HFFc6 (cell line): ENCODE measurements around the gene TJP3. TPM values are rescaled to one million over a fixed set of nuclear protein-coding genes. Genes with fewer than 3 reads are reported as not detected.

Source experiments
- DNase-seq: peaks from one replicate; pipeline ENCODE4 v3.0.0-alpha.2; 2018
- H3K27ac Mint-ChIP-seq: 2 replicates; pipeline ENCODE4 v1.8.0; 2020; ENCODE audit warnings: mild to moderate bottlenecking, mixed read lengths
- H3K27me3 Mint-ChIP-seq: 2 replicates; pipeline ENCODE4 v1.8.0; 2021; ENCODE audit warnings: mild to moderate bottlenecking, moderate library complexity, mixed read lengths; ENCODE audit not compliant: insufficient read depth
- H3K36me3 Mint-ChIP-seq: 2 replicates; pipeline ENCODE4 v1.8.0; 2021; ENCODE audit warnings: low read depth, mixed read lengths
- H3K4me1 Mint-ChIP-seq: 2 replicates; pipeline ENCODE4 v1.8.0; 2020; ENCODE audit warnings: low read depth, mixed read lengths
- H3K4me3 Mint-ChIP-seq: 2 replicates; pipeline ENCODE4 v1.8.0; 2020; ENCODE audit warnings: mild to moderate bottlenecking, moderate library complexity, mixed read lengths
- H3K9me3 Mint-ChIP-seq: 2 replicates; pipeline ENCODE4 v1.8.0; 2020; ENCODE audit warnings: mild to moderate bottlenecking, mixed read lengths
- CTCF ChIP-seq: fragments of 200-600 bp; sonication (generic); IDR thresholded peaks from 2 replicates; pipeline ENCODE4 v1.5.0; 2021; ENCODE audit warnings: antibody characterized with exemption, mild to moderate bottlenecking
- total RNA-seq, 6 experiments: library from RNA; stranded (reverse); fragmentation: NEBNext Ultra II Directional; extraction: Animal tissue kit (Norgen Biotek cat#: 25700); gene quantifications; 2 replicates in 1 of 6; 3 replicates in 5 of 6; pipeline ENCODE4 v1.2.3, GENCODE V29; 2021

Gene TJP3
- total RNA-seq, 6 experiments from 2014 or later: not detected

DNA sequence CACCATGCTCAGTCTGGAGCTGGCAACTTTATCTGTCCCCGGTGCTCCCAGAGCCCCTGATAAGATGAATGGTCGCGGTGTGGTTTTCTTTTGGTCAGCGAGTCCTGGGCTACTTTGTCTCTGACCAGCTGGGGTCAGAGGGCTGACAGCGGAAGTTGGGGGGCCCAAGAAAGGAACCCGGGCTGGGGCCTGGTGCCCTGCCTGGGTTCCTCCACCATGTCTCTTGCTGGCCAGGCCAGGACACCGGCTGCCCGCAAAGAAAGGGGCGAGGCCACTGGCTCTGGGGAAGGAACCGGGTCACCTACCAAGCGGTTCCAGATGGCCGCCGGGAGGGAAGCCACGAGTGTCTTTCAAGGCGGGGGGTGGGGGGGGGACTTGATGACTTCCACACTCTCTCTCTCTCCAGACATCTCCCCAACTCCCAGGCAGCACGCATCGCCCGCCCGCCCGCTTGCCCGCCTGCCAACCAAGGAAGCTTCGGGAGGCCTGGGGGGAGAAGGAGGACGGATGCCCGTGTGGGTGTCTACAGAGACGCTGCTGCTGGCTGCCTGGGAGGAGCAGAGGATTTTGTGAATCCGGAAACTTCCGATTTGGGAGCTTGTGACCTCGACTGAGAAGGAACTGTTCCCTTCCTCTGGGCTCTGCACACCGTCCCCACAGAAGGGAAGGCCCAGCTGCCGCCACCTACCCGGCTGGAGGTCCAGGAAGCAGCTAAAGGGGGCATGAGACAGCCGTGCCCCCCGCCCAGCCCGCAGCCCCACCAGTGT lies 9.0 kb upstream of the TJP3 start:
- Mint-ChIP-seq H3K36me3 (no peaks in the 10 kb centered on the region), H3K9me3 (no peaks in the 10 kb centered on the region), H3K4me3 (peak overlapping the region; percentile 98), H3K27me3 (peaks cover 1% of the 10 kb centered on the region; the same call in 1 of the 2 replicates), H3K27ac (peak overlapping the region; percentile 89), H3K4me1 (peaks cover 12% of the 10 kb centered on the region)
- TF ChIP-seq CTCF: no peak
- DNase-seq: peak; percentile 60

DNA sequence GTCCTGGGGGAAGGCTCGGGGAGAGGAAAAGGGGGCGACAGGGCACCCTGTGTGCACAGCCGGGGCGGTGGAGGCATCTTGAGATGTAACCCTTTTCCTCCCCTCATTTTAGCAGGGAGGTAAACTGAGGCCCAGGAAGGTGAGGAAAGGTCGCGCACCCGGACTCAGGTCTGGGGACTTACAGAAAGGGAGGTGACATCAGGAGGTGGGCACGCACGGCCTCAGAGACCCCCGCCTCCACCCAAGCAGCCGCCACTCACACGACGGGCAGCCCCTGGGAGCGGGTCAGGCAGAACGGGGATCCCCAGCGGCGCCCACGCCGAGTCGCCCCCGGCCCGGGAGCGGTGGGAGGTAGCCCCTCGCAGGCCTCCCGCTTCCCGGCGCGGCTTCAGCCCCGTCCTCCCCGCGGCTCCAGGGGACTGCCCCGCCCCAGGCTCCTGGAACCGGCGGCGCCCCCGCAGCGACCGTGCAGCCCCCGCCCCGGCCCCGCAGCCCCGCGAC lies 8.4 kb upstream of the TJP3 start:
- Mint-ChIP-seq H3K4me1 (peaks cover 12% of the 10 kb centered on the region), H3K27ac (peak overlapping the region; percentile 89), H3K27me3 (peaks cover 1% of the 10 kb centered on the region; the same call in 1 of the 2 replicates), H3K4me3 (peak overlapping the region; percentile 98), H3K9me3 (no peaks in the 10 kb centered on the region), H3K36me3 (no peaks in the 10 kb centered on the region)
- no peak for TF ChIP-seq CTCF
- DNase-seq: no peak

- Mint-ChIP-seq H3K4me3 (peak within 1 kb of the TSS; percentile 98), H3K36me3 (no peaks in the 10 kb centered on the region), H3K4me1 (peaks cover 12% of the 10 kb centered on the region), H3K27ac (peak within 1 kb of the TSS; percentile 89), H3K9me3 (no peaks in the 10 kb centered on the region), H3K27me3 (peaks cover 1% of the 10 kb centered on the region; the same call in 1 of the 2 replicates)
- DNase-seq: peak; percentile 70
- peak; percentile 81 for TF ChIP-seq CTCF
Observed at GRCh38 chr19:3700242-3701032, 7.7 kb upstream of the TJP3 start, which contains the start of gene PIP5K1C. Gene PIP5K1C, minus strand, starts transcription at chr19:3700468. Its CDS starts 78 bp downstream, at chr19:3700390.

- TF ChIP-seq CTCF: no peak
- Mint-ChIP-seq H3K36me3 (no peaks in the 10 kb centered on the region), H3K27ac (no peak overlapping the region), H3K9me3 (no peaks in the 10 kb centered on the region), H3K27me3 (peaks cover 3% of the 10 kb centered on the region; the same call in 1 of the 2 replicates), H3K4me3 (no peak overlapping the region), H3K4me1 (peaks cover 12% of the 10 kb centered on the region)
- DNase-seq: no peak
Observed at GRCh38 chr19:3701200-3701599, 7.0 kb upstream of the TJP3 start.

GRCh38 chr19:3707868-3708206 lies 347 bp upstream of the TJP3 start:
- Mint-ChIP-seq H3K4me3 (no peak overlapping the region), H3K9me3 (no peaks in the 10 kb centered on the region), H3K27ac (no peak overlapping the region), H3K36me3 (no peaks in the 10 kb centered on the region), H3K27me3 (peaks cover 11% of the 10 kb centered on the region), H3K4me1 (peaks cover 4% of the 10 kb centered on the region; the same call in 1 of the 2 replicates)
- no peak for DNase-seq
- TF ChIP-seq CTCF: no peak
